ENCODE data around the gene SMAD6.

DNA sequence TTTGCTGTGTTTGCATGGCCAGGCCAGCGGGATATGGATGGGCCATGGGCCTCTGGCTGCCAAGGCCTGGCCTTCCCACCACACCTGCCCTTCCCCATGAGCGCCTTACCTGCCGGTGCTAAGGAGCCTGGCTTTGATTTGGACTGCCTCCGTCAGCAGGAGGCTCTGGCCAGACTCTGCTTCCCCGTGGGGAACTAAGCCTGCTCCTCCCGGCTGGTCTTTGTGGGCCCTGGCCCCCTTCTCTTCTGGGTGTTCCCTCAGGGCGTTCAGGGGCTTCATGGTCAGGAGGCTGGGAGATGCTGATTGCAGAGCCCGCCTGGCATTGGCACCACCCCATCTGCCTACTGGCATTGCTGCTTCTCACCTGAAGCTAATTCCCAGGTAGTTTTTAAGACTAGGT is 45.2 kb downstream of the SMAD6 start:
- TF ChIP-seq CTCF (conservative IDR thresholded peaks at IDR 0.05; ENCODE audit: low read depth, low read length) = no peak
- TF ChIP-seq RAD21 (IDR thresholded peaks at IDR 0.05; ENCODE audit: low read length) = no peak
- no peak for TF ChIP-seq MAFK (IDR thresholded peaks at IDR 0.05; ENCODE audit: low read depth, low read length)

Measured in IMR-90 (cell line).